GM23248 (cell line): ENCODE measurements around the gene C11orf97. TPM values are rescaled to one million over a fixed set of nuclear protein-coding genes. Genes with fewer than 3 reads are reported as not detected.
A peak's percentile ranks its signal among the peaks of the same experiment; 100 is the strongest.

Experiments
- DNase-seq: peaks from one replicate; pipeline ENCODE4 v3.0.0-alpha.2; 2015
- H2AFZ ChIP-seq: fragments of 200-600 bp; sonication (generic); 2 replicates; pipeline ENCODE4 v1.6.1; 2016; ENCODE audit warnings: antibody characterized with exemption
- H3F3A ChIP-seq: fragments of 200-600 bp; sonication (generic); 2 replicates; pipeline ENCODE4 v1.6.1; 2016; ENCODE audit warnings: mild to moderate bottlenecking, antibody characterized with exemption, mixed run types; ENCODE audit not compliant: insufficient read depth
- H3K27ac ChIP-seq: fragments of 200-600 bp; sonication (generic); 2 replicates; pipeline ENCODE4 v1.5.1; 2016; ENCODE audit warnings: mild to moderate bottlenecking
- H3K27me3 ChIP-seq: fragments of 200-600 bp; sonication (generic); replicated peaks from 2 replicates; pipeline ENCODE4 v1.6.1; 2016; ENCODE audit warnings: mild to moderate bottlenecking; ENCODE audit not compliant: insufficient read depth
- H3K36me3 ChIP-seq: fragments of 200-600 bp; sonication (generic); 2 replicates; pipeline ENCODE4 v1.6.1; 2016; ENCODE audit warnings: low read depth, mild to moderate bottlenecking
- H3K4me1 ChIP-seq: fragments of 200-600 bp; sonication (generic); 2 replicates; pipeline ENCODE4 v1.6.1; 2016; ENCODE audit warnings: mild to moderate bottlenecking; ENCODE audit not compliant: insufficient read depth
- H3K4me2 ChIP-seq: fragments of 200-600 bp; sonication (generic); one replicate; pipeline ENCODE4 v1.6.1; 2016; ENCODE audit warnings: mild to moderate bottlenecking; ENCODE audit not compliant: unreplicated experiment
- H3K4me3 ChIP-seq: fragments of 200-600 bp; sonication (generic); 2 replicates; pipeline ENCODE4 v1.5.1; 2016; ENCODE audit warnings: mild to moderate bottlenecking
- H3K79me2 ChIP-seq: fragments of 200-600 bp; sonication (generic); 2 replicates; pipeline ENCODE4 v1.6.1; 2016; ENCODE audit warnings: mild to moderate bottlenecking; ENCODE audit not compliant: insufficient read depth
- H3K9ac ChIP-seq: fragments of 200-600 bp; sonication (generic); 2 replicates; pipeline ENCODE4 v1.6.1; 2016; ENCODE audit warnings: mild to moderate bottlenecking
- H3K9me2 ChIP-seq: fragments of 200-600 bp; sonication (generic); 2 replicates; pipeline ENCODE4 v1.6.1; 2016; ENCODE audit warnings: mixed run types, mild to moderate bottlenecking, moderate library complexity; ENCODE audit not compliant: insufficient read depth
- H3K9me3 ChIP-seq: fragments of 200-600 bp; sonication (generic); one replicate; pipeline ENCODE4 v1.6.1; 2017; ENCODE audit warnings: low read depth
- H4K20me1 ChIP-seq: fragments of 200-600 bp; sonication (generic); 2 replicates; pipeline ENCODE4 v1.6.0; 2016; ENCODE audit not compliant: insufficient read depth
- EZH2 ChIP-seq: fragments of 200-600 bp; sonication (generic); IDR thresholded peaks from 2 replicates; pipeline ENCODE4 v1.6.1; 2018; ENCODE audit warnings: antibody characterized with exemption, mild to moderate bottlenecking; ENCODE audit not compliant: insufficient read depth, poor library complexity, severe bottlenecking
- EZH2phosphoT487 ChIP-seq: fragments of 200-600 bp; sonication (generic); IDR thresholded peaks from 2 replicates; pipeline ENCODE4 v1.6.1; 2018; ENCODE audit warnings: antibody characterized with exemption, moderate library complexity, mild to moderate bottlenecking, low read depth; ENCODE audit not compliant: insufficient read depth
- whole genome bisulfite sequencing, 2 experiments: methylation state at CpG; one replicate each; pipeline ENCODE4 v1.1.6; 2015 to 2017; ENCODE audit warnings: low lambda C conversion rate in 2 of 2, low coverage in 1 of 2; ENCODE audit errors: missing lambda C conversion rate in 2 of 2; 5-methylcytosine and 5-hydroxymethylcytosine counted together
- in situ Hi-C: fragments of 300-500 bp; cut with MboI; formaldehyde crosslinking; loops from 2 replicates; pipeline ENCODE4 v1.15.0; 2020
- polyA plus RNA-seq: library from polyadenylated mRNA; unstranded; fragments of >200 nt; fragmentation: Nextera tagmentation; extraction: Ambion mirVana; gene quantifications from 2 replicates; pipeline ENCODE4 v1.2.1, GENCODE V29; 2016
- total RNA-seq: library from RNA; depleted of rRNA; stranded (reverse); fragments of >200 nt; shearing (Covaris generic); gene quantifications from 2 replicates; pipeline ENCODE4 v1.2.3, GENCODE V29; 2014

Gene C11orf97
- total and polyA plus RNA-seq, 2 experiments from 2014 or later, result not detected

- H3K9me3 ChIP-seq, result no peaks in the 10 kb centered on the region
- H2AFZ ChIP-seq, result peak within 1 kb of the TSS; percentile 85
- peak within 1 kb of the TSS; percentile 74 for H3K4me3 ChIP-seq
- H3K27ac ChIP-seq, result peak within 1 kb of the TSS; percentile 93
- no peaks in the 10 kb centered on the region for H3K9me2 ChIP-seq
- TF ChIP-seq EZH2 (no peak), EZH2phosphoT487 (no peak)
- peaks cover 12% of the 10 kb centered on the region for H3F3A ChIP-seq
- 1 to 3% methylated on average over 77 to 82 of the region's 109 CpGs for WGBS, 2 experiments
- H3K79me2 ChIP-seq, result peaks cover 45% of the 10 kb centered on the region
- in situ Hi-C loops, result no loop called here
- H3K4me2 ChIP-seq, result peak within 1 kb of the TSS; percentile 94
- no peaks in the 10 kb centered on the region for H3K36me3 ChIP-seq
- H3K9ac ChIP-seq, result peak within 1 kb of the TSS; percentile 93
- H3K27me3 ChIP-seq, result no peaks in the 10 kb centered on the region
- peak; percentile 93 for DNase-seq
- H3K4me1 ChIP-seq, result peaks cover 23% of the 10 kb centered on the region
- no peaks in the 10 kb centered on the region; the same call in 1 of the 2 replicates for H4K20me1 ChIP-seq
Measured at GRCh38 chr11:94543695-94544645, 31.7 kb downstream of the C11orf97 start, which contains the start of gene FUT4. Gene FUT4, plus strand, starts transcription at chr11:94543921. Its CDS starts 213 bp downstream, at chr11:94544134.

- peak; percentile 65 for DNase-seq
- 0 to 2% methylated on average over 28 to 34 of the region's 59 CpGs for WGBS, 2 experiments
- Histone ChIP-seq H3K4me2 (peak overlapping the region; percentile 94), H3K36me3 (no peaks in the 10 kb centered on the region), H3K27ac (peak overlapping the region; percentile 93), H3K9me3 (no peaks in the 10 kb centered on the region), H3K79me2 (peaks cover 51% of the 10 kb centered on the region), H4K20me1 (no peaks in the 10 kb centered on the region; the same call in 1 of the 2 replicates), H3K4me1 (peaks cover 27% of the 10 kb centered on the region), H3K4me3 (peak overlapping the region; percentile 74), H3K9me2 (no peaks in the 10 kb centered on the region), H3K27me3 (no peaks in the 10 kb centered on the region), H2AFZ (peak overlapping the region; percentile 85), H3K9ac (peak overlapping the region; percentile 93), H3F3A (peaks cover 12% of the 10 kb centered on the region)
- TF ChIP-seq EZH2phosphoT487, result no peak
- TF ChIP-seq EZH2, result no peak
- in situ Hi-C loops, result no loop called here
Measured at GRCh38 chr11:94544646-94545263, 32.5 kb downstream of the C11orf97 start.

- peaks cover 12% of the 10 kb centered on the region for H3F3A ChIP-seq
- no peaks in the 10 kb centered on the region for H3K9me2 ChIP-seq
- WGBS, 2 experiments, result 2 to 3% methylated on average over 46 to 54 of the region's 54 CpGs
- peak overlapping the region; percentile 93 for H3K27ac ChIP-seq
- H3K36me3 ChIP-seq, result no peaks in the 10 kb centered on the region
- peaks cover 27% of the 10 kb centered on the region for H3K4me1 ChIP-seq
- no peaks in the 10 kb centered on the region for H3K27me3 ChIP-seq
- peaks cover 58% of the 10 kb centered on the region for H3K79me2 ChIP-seq
- in situ Hi-C loops, result no loop called here
- peak overlapping the region; percentile 85 for H2AFZ ChIP-seq
- TF ChIP-seq EZH2phosphoT487, result no peak
- TF ChIP-seq EZH2, result no peak
- H3K4me2 ChIP-seq, result peak overlapping the region; percentile 94
- no peaks in the 10 kb centered on the region for H3K9me3 ChIP-seq
- no peaks in the 10 kb centered on the region; the same call in 1 of the 2 replicates for H4K20me1 ChIP-seq
- peak overlapping the region; percentile 74 for H3K4me3 ChIP-seq
- H3K9ac ChIP-seq, result peak overlapping the region; percentile 93
- peak; percentile 68 for DNase-seq
Measured at GRCh38 chr11:94545264-94546161, 33.3 kb downstream of the C11orf97 start.
